Nephron progenitor cell (in vitro differentiated cells): ENCODE measurements around the gene SNW1.
A peak's percentile ranks its signal among the peaks of the same experiment; 100 is the strongest.
"Not testable (repeated sequence)": the region's sequence is repeated elsewhere in the genome, so short reads cannot be mapped to it uniquely, and the experiment has no call there.

ENCODE experiments used
- DNase-seq: peaks from one replicate; pipeline ENCODE4 v3.0.0; 2021
- H3K27ac Mint-ChIP-seq: 2 replicates; pipeline ENCODE4 v1.8.0; 2021; ENCODE audit warnings: mild to moderate bottlenecking, moderate library complexity, mixed read lengths
- H3K27me3 Mint-ChIP-seq: 2 replicates; pipeline ENCODE4 v1.8.0; 2021; ENCODE audit warnings: mild to moderate bottlenecking, low read depth, mixed read lengths; ENCODE audit not compliant: poor library complexity
- H3K36me3 Mint-ChIP-seq: 2 replicates; pipeline ENCODE4 v1.8.0; 2021; ENCODE audit warnings: low read depth, mixed read lengths
- H3K4me1 Mint-ChIP-seq: 2 replicates; pipeline ENCODE4 v1.8.0; 2021; ENCODE audit warnings: mixed read lengths
- H3K4me3 Mint-ChIP-seq: 2 replicates; pipeline ENCODE4 v1.8.0; 2021; ENCODE audit warnings: mild to moderate bottlenecking, moderate library complexity, mixed read lengths
- H3K9me3 Mint-ChIP-seq: 2 replicates; pipeline ENCODE4 v1.8.0; 2021; ENCODE audit warnings: mild to moderate bottlenecking, moderate library complexity, mixed read lengths
- CTCF ChIP-seq: fragments of 200-600 bp; sonication (generic); IDR thresholded peaks from 2 replicates; pipeline ENCODE4 v1.5.0; 2021; ENCODE audit warnings: antibody characterized with exemption

Gene SNW1

GRCh38 chr14:77799863-77800730, 39.1 kb upstream of the SNW1 start, which contains the start of gene ADCK1:
TSS of gene ADCK1 (plus strand) at chr14:77800109. CDS start at chr14:77818979, 18,870 bp downstream.
- no peak within 1 kb of the TSS for H3K27ac Mint-ChIP-seq

GRCh38 chr14:77799456-77799855, 38.5 kb upstream of the SNW1 start:
- DNase-seq, H3K27me3 Mint-ChIP-seq, H3K9me3 Mint-ChIP-seq, H3K4me1 Mint-ChIP-seq, H3K36me3 Mint-ChIP-seq, H3K27ac Mint-ChIP-seq: not testable (repeated sequence)
- H3K4me3 Mint-ChIP-seq = peak overlapping the region; percentile 86

More at GRCh38 chr14:77799863-77800730, 39.1 kb upstream of the SNW1 start, which contains the start of gene ADCK1:
- peak; percentile 17 for TF ChIP-seq CTCF
- DNase-seq = peak; percentile 86
- Mint-ChIP-seq H3K9me3 (peaks cover 4% of the 10 kb centered on the region), H3K4me3 (peak within 1 kb of the TSS; percentile 86), H3K36me3 (no peaks in the 10 kb centered on the region), H3K27me3 (peaks cover 11% of the 10 kb centered on the region), H3K4me1 (peaks cover 4% of the 10 kb centered on the region)

GRCh38 chr14:77794357-77794756, 33.4 kb upstream of the SNW1 start:
- H3K27me3 Mint-ChIP-seq = peaks cover 30% of the 10 kb centered on the region
- H3K9me3 Mint-ChIP-seq = peaks cover 7% of the 10 kb centered on the region
- DNase-seq = no peak
- no peak for TF ChIP-seq CTCF
- no peaks in the 10 kb centered on the region for H3K4me1 Mint-ChIP-seq
- H3K27ac Mint-ChIP-seq = no peak overlapping the region
- no peaks in the 10 kb centered on the region for H3K36me3 Mint-ChIP-seq
- H3K4me3 Mint-ChIP-seq = no peak overlapping the region

- DNase-seq, H3K36me3 Mint-ChIP-seq, H3K4me3 Mint-ChIP-seq, H3K27ac Mint-ChIP-seq, H3K9me3 Mint-ChIP-seq, H3K4me1 Mint-ChIP-seq: not testable (repeated sequence)
- peaks cover 31% of the 10 kb centered on the region for H3K27me3 Mint-ChIP-seq
These were observed 32.3 kb upstream of the SNW1 start for GRCh38 chr14:77793255-77793654.

GRCh38 chr14:77791225-77791600, 30.3 kb upstream of the SNW1 start:
- Mint-ChIP-seq H3K27me3 (peaks cover 28% of the 10 kb centered on the region), H3K27ac (no peak overlapping the region), H3K4me3 (no peak overlapping the region), H3K4me1 (no peaks in the 10 kb centered on the region), H3K9me3 (peaks cover 3% of the 10 kb centered on the region), H3K36me3 (no peaks in the 10 kb centered on the region)
- TF ChIP-seq CTCF = no peak
- DNase-seq = no peak

GRCh38 chr14:77790566-77791224, 29.7 kb upstream of the SNW1 start:
- no peak for DNase-seq
- H3K4me3 Mint-ChIP-seq = no peak overlapping the region
- no peak for TF ChIP-seq CTCF
- H3K36me3 Mint-ChIP-seq = no peaks in the 10 kb centered on the region
- no peak overlapping the region for H3K27ac Mint-ChIP-seq
- H3K9me3 Mint-ChIP-seq = peaks cover 3% of the 10 kb centered on the region
- peaks cover 26% of the 10 kb centered on the region for H3K27me3 Mint-ChIP-seq
- H3K4me1 Mint-ChIP-seq = peaks cover 4% of the 10 kb centered on the region
